Measurements from ENCODE around the gene CFTR. TPM values are rescaled to one million over a fixed set of nuclear protein-coding genes. Genes with fewer than 3 reads are reported as not detected.

CFTR gene
- total RNA-seq, 1 donor, result not detected

DNA sequence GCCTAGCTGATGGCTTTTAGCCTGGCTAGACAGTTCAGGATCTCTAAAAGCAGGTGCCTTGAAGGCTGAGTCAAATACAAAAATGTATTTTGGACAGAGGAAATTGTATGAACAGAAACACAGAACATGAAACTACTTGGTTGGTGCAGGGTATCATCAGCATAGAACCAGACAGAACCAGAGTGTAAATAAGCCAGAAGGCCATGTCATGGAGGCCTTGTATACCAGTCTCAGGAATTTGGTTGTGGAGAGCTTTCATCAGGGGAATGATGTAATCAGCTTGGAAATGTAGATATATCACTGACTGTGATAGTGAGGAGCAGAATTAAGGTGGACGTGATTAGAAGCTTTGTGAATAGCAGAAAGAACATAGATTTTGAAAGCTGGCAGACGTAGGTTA lies 82.9 kb downstream of the CFTR start:
- no peak for DNase-seq (ENCODE audit: insufficient read length, low spot score, missing footprints)
- TF ChIP-seq, protein P1, sequence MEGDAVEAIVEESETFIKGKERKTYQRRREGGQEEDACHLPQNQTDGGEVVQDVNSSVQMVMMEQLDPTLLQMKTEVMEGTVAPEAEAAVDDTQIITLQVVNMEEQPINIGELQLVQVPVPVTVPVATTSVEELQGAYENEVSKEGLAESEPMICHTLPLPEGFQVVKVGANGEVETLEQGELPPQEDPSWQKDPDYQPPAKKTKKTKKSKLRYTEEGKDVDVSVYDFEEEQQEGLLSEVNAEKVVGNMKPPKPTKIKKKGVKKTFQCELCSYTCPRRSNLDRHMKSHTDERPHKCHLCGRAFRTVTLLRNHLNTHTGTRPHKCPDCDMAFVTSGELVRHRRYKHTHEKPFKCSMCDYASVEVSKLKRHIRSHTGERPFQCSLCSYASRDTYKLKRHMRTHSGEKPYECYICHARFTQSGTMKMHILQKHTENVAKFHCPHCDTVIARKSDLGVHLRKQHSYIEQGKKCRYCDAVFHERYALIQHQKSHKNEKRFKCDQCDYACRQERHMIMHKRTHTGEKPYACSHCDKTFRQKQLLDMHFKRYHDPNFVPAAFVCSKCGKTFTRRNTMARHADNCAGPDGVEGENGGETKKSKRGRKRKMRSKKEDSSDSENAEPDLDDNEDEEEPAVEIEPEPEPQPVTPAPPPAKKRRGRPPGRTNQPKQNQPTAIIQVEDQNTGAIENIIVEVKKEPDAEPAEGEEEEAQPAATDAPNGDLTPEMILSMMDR (IDR thresholded peaks at IDR 0.05; ENCODE audit: extremely low read depth, low read depth, low read length), result no peak
- H3K27ac ChIP-seq (ENCODE audit: low read depth, low read length), result no peak overlapping the region
- no peaks in the 10 kb centered on the region for H4K20me1 ChIP-seq (ENCODE audit: insufficient read depth, low read length)
- no peaks in the 10 kb centered on the region for H3K36me3 ChIP-seq (ENCODE audit: insufficient read depth, low read length)
- no peak overlapping the region for H2AFZ ChIP-seq (ENCODE audit: low read length)
- no peak overlapping the region for H3K4me3 ChIP-seq (ENCODE audit: insufficient read depth, low read length)
- H3K4me1 ChIP-seq (ENCODE audit: insufficient read depth, low read length), result no peaks in the 10 kb centered on the region
- H3K27me3 ChIP-seq (ENCODE audit: insufficient read depth, low read length), result no peaks in the 10 kb centered on the region
- H3K79me2 ChIP-seq (ENCODE audit: insufficient read depth, low read length), result no peaks in the 10 kb centered on the region
- H3K9me3 ChIP-seq (ENCODE audit: low read depth, low read length), result no peaks in the 10 kb centered on the region
- no peak overlapping the region for H3K4me2 ChIP-seq (ENCODE audit: insufficient read depth, low read length)

DNA sequence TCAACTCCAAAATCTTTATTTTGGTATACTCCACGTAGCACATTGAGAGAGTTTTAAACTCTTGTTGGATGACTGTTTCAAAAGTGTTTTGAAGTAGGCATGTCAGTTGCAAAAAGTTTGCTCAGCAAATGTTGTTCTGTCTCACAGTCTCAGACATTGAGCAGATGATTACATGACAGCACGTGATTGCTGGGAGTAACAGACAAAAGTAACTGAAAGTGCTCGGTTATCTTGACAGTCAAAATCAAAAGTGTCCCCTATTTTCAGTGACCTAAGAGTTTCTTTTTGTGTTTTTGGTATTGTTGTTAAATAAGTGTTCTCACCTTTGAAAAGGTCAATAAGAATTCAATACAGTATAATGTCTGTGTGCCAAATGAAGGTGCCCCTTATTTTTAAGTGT lies 84.3 kb downstream of the CFTR start:
- H3K4me2 ChIP-seq (ENCODE audit: insufficient read depth, low read length), result no peak overlapping the region
- TF ChIP-seq, protein P1 (IDR thresholded peaks at IDR 0.05; ENCODE audit: extremely low read depth, low read depth, low read length), result no peak

GRCh38 chr7:117564627-117565026 lies 84.8 kb downstream of the CFTR start:
- H3K27me3 ChIP-seq (ENCODE audit: insufficient read depth, low read length), result no peaks in the 10 kb centered on the region
- H3K4me1 ChIP-seq (ENCODE audit: insufficient read depth, low read length), result no peaks in the 10 kb centered on the region
- no peaks in the 10 kb centered on the region for H3K36me3 ChIP-seq (ENCODE audit: insufficient read depth, low read length)
- no peak overlapping the region for H3K4me2 ChIP-seq (ENCODE audit: insufficient read depth, low read length)
- no peak overlapping the region for H3K27ac ChIP-seq (ENCODE audit: low read depth, low read length)
- no peaks in the 10 kb centered on the region for H3K79me2 ChIP-seq (ENCODE audit: insufficient read depth, low read length)
- no peaks in the 10 kb centered on the region for H4K20me1 ChIP-seq (ENCODE audit: insufficient read depth, low read length)
- no peak overlapping the region for H2AFZ ChIP-seq (ENCODE audit: low read length)
- TF ChIP-seq, protein P1 (IDR thresholded peaks at IDR 0.05; ENCODE audit: extremely low read depth, low read depth, low read length), result no peak
- no peak for DNase-seq (ENCODE audit: insufficient read length, low spot score, missing footprints)
- no peak overlapping the region for H3K4me3 ChIP-seq (ENCODE audit: insufficient read depth, low read length)
- no peaks in the 10 kb centered on the region for H3K9me3 ChIP-seq (ENCODE audit: low read depth, low read length)

More for the DNA sequence above, 84.3 kb downstream of the CFTR start:
- Histone ChIP-seq H2AFZ (ENCODE audit: low read length) (no peak overlapping the region), H3K27ac (ENCODE audit: low read depth, low read length) (no peak overlapping the region), H3K36me3 (ENCODE audit: insufficient read depth, low read length) (no peaks in the 10 kb centered on the region), H3K27me3 (ENCODE audit: insufficient read depth, low read length) (no peaks in the 10 kb centered on the region), H3K9me3 (ENCODE audit: low read depth, low read length) (no peaks in the 10 kb centered on the region), H3K4me1 (ENCODE audit: insufficient read depth, low read length) (no peaks in the 10 kb centered on the region), H3K4me3 (ENCODE audit: insufficient read depth, low read length) (no peak overlapping the region), H4K20me1 (ENCODE audit: insufficient read depth, low read length) (no peaks in the 10 kb centered on the region), H3K79me2 (ENCODE audit: insufficient read depth, low read length) (no peaks in the 10 kb centered on the region)
- no peak for DNase-seq (ENCODE audit: insufficient read length, low spot score, missing footprints)

GRCh38 chr7:117565226-117565625 lies 85.4 kb downstream of the CFTR start:
- no peaks in the 10 kb centered on the region for H3K36me3 ChIP-seq (ENCODE audit: insufficient read depth, low read length)
- no peaks in the 10 kb centered on the region for H3K79me2 ChIP-seq (ENCODE audit: insufficient read depth, low read length)
- no peak overlapping the region for H3K27ac ChIP-seq (ENCODE audit: low read depth, low read length)
- H2AFZ ChIP-seq (ENCODE audit: low read length), result no peak overlapping the region
- no peaks in the 10 kb centered on the region for H4K20me1 ChIP-seq (ENCODE audit: insufficient read depth, low read length)
- H3K4me1 ChIP-seq (ENCODE audit: insufficient read depth, low read length), result no peaks in the 10 kb centered on the region
- DNase-seq (ENCODE audit: insufficient read length, low spot score, missing footprints), result no peak
- no peak overlapping the region for H3K4me2 ChIP-seq (ENCODE audit: insufficient read depth, low read length)
- H3K27me3 ChIP-seq (ENCODE audit: insufficient read depth, low read length), result no peaks in the 10 kb centered on the region
- H3K9me3 ChIP-seq (ENCODE audit: low read depth, low read length), result no peaks in the 10 kb centered on the region
- TF ChIP-seq, protein P1 (IDR thresholded peaks at IDR 0.05; ENCODE audit: extremely low read depth, low read depth, low read length), result no peak
- H3K4me3 ChIP-seq (ENCODE audit: insufficient read depth, low read length), result no peak overlapping the region
